Endothelial cell (in vitro differentiated cells): ENCODE data around the gene SPRY2. TPM values are rescaled to one million over a fixed set of nuclear protein-coding genes. Genes with fewer than 3 reads are reported as not detected.
A peak's percentile ranks its signal among the peaks of the same experiment; 100 is the strongest.

Experiments
- DNase-seq: peaks from one replicate; pipeline ENCODE4 v3.0.0; 2021; ENCODE audit warnings: low spot score
- H3K27ac Mint-ChIP-seq: one replicate; pipeline ENCODE4 v1.8.0; 2021; ENCODE audit warnings: mixed read lengths, inconsistent platforms; ENCODE audit not compliant: unreplicated experiment
- H3K27me3 Mint-ChIP-seq: one replicate; pipeline ENCODE4 v1.8.0; 2021; ENCODE audit warnings: mild to moderate bottlenecking, moderate library complexity, mixed read lengths, inconsistent platforms; ENCODE audit not compliant: unreplicated experiment
- H3K36me3 Mint-ChIP-seq: one replicate; pipeline ENCODE4 v1.8.0; 2021; ENCODE audit warnings: mild to moderate bottlenecking, low read depth, mixed read lengths, inconsistent platforms; ENCODE audit not compliant: unreplicated experiment
- H3K4me1 Mint-ChIP-seq: one replicate; pipeline ENCODE4 v1.8.0; 2021; ENCODE audit warnings: mild to moderate bottlenecking, mixed read lengths, inconsistent platforms; ENCODE audit not compliant: unreplicated experiment
- H3K4me3 Mint-ChIP-seq: one replicate; pipeline ENCODE4 v1.8.0; 2021; ENCODE audit warnings: mild to moderate bottlenecking, mixed read lengths, inconsistent platforms; ENCODE audit not compliant: unreplicated experiment
- H3K9me3 Mint-ChIP-seq: one replicate; pipeline ENCODE4 v1.8.0; 2021; ENCODE audit warnings: mixed read lengths, inconsistent platforms; ENCODE audit not compliant: unreplicated experiment
- CTCF ChIP-seq: fragments of 200-600 bp; sonication (generic); IDR thresholded peaks from one replicate; pipeline ENCODE4 v1.5.0; 2021; ENCODE audit warnings: antibody characterized with exemption; ENCODE audit not compliant: unreplicated experiment
- total RNA-seq: library from RNA; stranded (reverse); fragmentation: NEBNext Ultra II Directional; extraction: Animal tissue kit (Norgen Biotek cat#: 25700); gene quantifications from one replicate; pipeline ENCODE4 v1.2.1, GENCODE V29; 2021; ENCODE audit not compliant: unreplicated experiment

Gene SPRY2
- total RNA-seq, 1 donor from 2014 or later = 21.7 TPM

- Mint-ChIP-seq H3K4me1 (peaks cover 19% of the 10 kb centered on the region), H3K9me3 (no peaks in the 10 kb centered on the region), H3K27me3 (peaks cover 5% of the 10 kb centered on the region), H3K4me3 (no peak overlapping the region), H3K27ac (no peak overlapping the region), H3K36me3 (no peaks in the 10 kb centered on the region)
- no peak for DNase-seq
- TF ChIP-seq CTCF = no peak
These were observed 21.6 kb upstream of the SPRY2 start for GRCh38 chr13:80362481-80362880.

GRCh38 chr13:80361883-80362327 is 21.0 kb upstream of the SPRY2 start:
- H3K36me3 Mint-ChIP-seq = no peaks in the 10 kb centered on the region
- H3K9me3 Mint-ChIP-seq = no peaks in the 10 kb centered on the region
- no peak for DNase-seq
- no peak for TF ChIP-seq CTCF
- peaks cover 19% of the 10 kb centered on the region for H3K4me1 Mint-ChIP-seq
- H3K27me3 Mint-ChIP-seq = peaks cover 5% of the 10 kb centered on the region
- no peak overlapping the region for H3K4me3 Mint-ChIP-seq
- H3K27ac Mint-ChIP-seq = peak overlapping the region; percentile 54

- no peak overlapping the region for H3K4me3 Mint-ChIP-seq
- H3K27me3 Mint-ChIP-seq = peaks cover 5% of the 10 kb centered on the region
These were observed 20.4 kb upstream of the SPRY2 start for GRCh38 chr13:80361298-80361697.

GRCh38 chr13:80360453-80360800 is 19.5 kb upstream of the SPRY2 start:
- Mint-ChIP-seq H3K27me3 (peaks cover 5% of the 10 kb centered on the region), H3K4me1 (peaks cover 19% of the 10 kb centered on the region), H3K9me3 (no peaks in the 10 kb centered on the region), H3K27ac (no peak overlapping the region), H3K4me3 (no peak overlapping the region), H3K36me3 (no peaks in the 10 kb centered on the region)
- TF ChIP-seq CTCF = no peak
- DNase-seq = no peak

More at GRCh38 chr13:80361298-80361697, 20.4 kb upstream of the SPRY2 start:
- H3K4me1 Mint-ChIP-seq = peaks cover 19% of the 10 kb centered on the region
- no peak for TF ChIP-seq CTCF
- H3K27ac Mint-ChIP-seq = no peak overlapping the region
- no peaks in the 10 kb centered on the region for H3K9me3 Mint-ChIP-seq
- no peaks in the 10 kb centered on the region for H3K36me3 Mint-ChIP-seq
- DNase-seq = no peak

- Mint-ChIP-seq H3K27ac (no peak overlapping the region), H3K36me3 (no peaks in the 10 kb centered on the region), H3K9me3 (no peaks in the 10 kb centered on the region), H3K27me3 (peaks cover 7% of the 10 kb centered on the region), H3K4me1 (peaks cover 19% of the 10 kb centered on the region), H3K4me3 (no peak overlapping the region)
- DNase-seq = peak; percentile 19
- no peak for TF ChIP-seq CTCF
These were observed 19.0 kb upstream of the SPRY2 start for GRCh38 chr13:80359778-80360452.
